K562 (cell line): ENCODE data around the gene C17orf78.

ENCODE experiments used
- CEBPB ChIP-seq: fragments of 450-650 bp; IDR thresholded peaks from 2 replicates; pipeline ENCODE4 v1.6.1; 2016; ENCODE audit warnings: missing genetic modification characterization, missing compliant biosample characterization
- CHD2 ChIP-seq: IDR thresholded peaks from 2 replicates; pipeline ENCODE4 v1.6.1; 2011; ENCODE audit warnings: low read depth, low read length
- EGR1 ChIP-seq: fragments of 450-650 bp; conservative IDR thresholded peaks from 2 replicates; pipeline ENCODE4 v1.6.1; 2017; ENCODE audit warnings: mild to moderate bottlenecking
- EP300 ChIP-seq: IDR thresholded peaks from 2 replicates; pipeline ENCODE4 v1.6.1; 2012; ENCODE audit warnings: low read length, improper control_type of control experiment
- FOXO4 ChIP-seq: fragments of 450-650 bp; formaldehyde crosslinking; IDR thresholded peaks from 2 replicates; pipeline ENCODE4 v1.4.0; 2020; ENCODE audit warnings: mild to moderate bottlenecking, moderate library complexity
- GABPB1 ChIP-seq: sonication (generic); formaldehyde crosslinking; IDR thresholded peaks from 2 replicates; pipeline ENCODE4 v1.8.0; 2022; ENCODE audit warnings: mild to moderate bottlenecking, missing genetic modification reagents
- HCFC1 ChIP-seq: IDR thresholded peaks from 2 replicates; pipeline ENCODE4 v1.6.1; 2012; ENCODE audit warnings: low read depth, low read length, improper control_type of control experiment
- NFIC ChIP-seq: fragments of 450-650 bp; IDR thresholded peaks from 2 replicates; pipeline ENCODE4 v1.6.1; 2017; ENCODE audit warnings: mild to moderate bottlenecking, inconsistent platforms
- RAD51 ChIP-seq: fragments of 450-650 bp; IDR thresholded peaks from 2 replicates; pipeline ENCODE4 v1.7.1; 2016; ENCODE audit warnings: low read depth, mild to moderate bottlenecking, borderline replicate concordance
- REST ChIP-seq, 2 experiments: fragments of 450-650 bp; formaldehyde crosslinking in 1 of 2; IDR thresholded peaks; 2 replicates each; pipeline versions ENCODE4 v1.4.0 to v1.6.1; 2014 to 2020; ENCODE audit warnings: mild to moderate bottlenecking in 2 of 2, borderline replicate concordance in 1 of 2, low read depth in 1 of 2
- ZNF175 ChIP-seq: fragments of 200-800 bp; sonication (Bioruptor generic); IDR thresholded peaks from 2 replicates; pipeline ENCODE4 v1.6.1; 2016; ENCODE audit warnings: low read depth, mild to moderate bottlenecking, missing genetic modification characterization, missing compliant biosample characterization
- ZNF24 ChIP-seq: fragments of 450-650 bp; IDR thresholded peaks from 2 replicates; pipeline ENCODE4 v1.6.1; 2016
- ZNF398 ChIP-seq: fragments of 250-450 bp; sonication (Bioruptor Pico); IDR thresholded peaks from 2 replicates; pipeline ENCODE4 v1.8.0; 2021; ENCODE audit warnings: moderate library complexity, mild to moderate bottlenecking, inconsistent platforms
- TF ChIP-seq, protein P1 (sequence below): fragments of 200-400 bp; formaldehyde crosslinking; IDR thresholded peaks from 2 replicates; pipeline ENCODE4 v1.6.1; 2017; ENCODE audit warnings: mild to moderate bottlenecking, low read depth, low read length, moderate library complexity

DNA sequence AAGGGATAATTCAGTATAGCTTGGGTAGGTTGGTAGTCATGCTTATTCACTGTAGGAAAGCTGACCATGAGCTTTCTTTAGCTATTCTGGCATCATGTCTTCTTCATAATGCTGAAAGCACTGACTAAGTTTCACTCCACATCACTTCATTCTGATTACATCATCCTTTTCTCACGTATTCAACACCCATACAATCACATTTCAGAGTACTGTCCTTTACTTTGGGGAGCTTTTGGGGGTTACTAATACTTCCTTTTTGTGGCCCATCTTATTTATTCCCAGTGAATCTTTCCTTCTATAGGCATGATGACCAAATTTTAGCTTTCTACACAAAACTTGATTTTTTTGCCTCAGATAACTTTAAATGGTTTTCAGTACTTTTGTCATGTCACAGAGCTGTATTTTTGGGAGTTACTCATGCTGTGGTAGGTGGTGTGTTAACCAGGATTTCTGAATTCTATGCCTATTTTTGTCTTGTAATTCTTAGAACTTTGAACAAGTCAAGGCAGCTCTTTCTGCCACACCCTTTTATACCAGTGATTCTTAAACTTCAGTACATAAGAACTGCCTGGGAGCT, 54.4 kb downstream of the C17orf78 start:
- TF ChIP-seq EGR1 (no peak), NFIC (no peak), REST (IDR thresholded peaks at IDR 0.05; ENCODE audit: borderline replicate concordance) (no peak), REST (CRISPR knock-in tag; IDR thresholded peaks at IDR 0.05; ENCODE audit: low read depth) (no peak), EP300 (no peak), CEBPB (tag) (peak; percentile 66), RAD51 (no peak), GABPB1 (CRISPR knock-in tag) (no peak), ZNF24 (peak; percentile 32; the same call in 1 of the 2 replicates), ZNF175 (CRISPR knock-in tag) (peak; percentile 37; the same call in 1 of the 2 replicates), CHD2 (no peak), FOXO4 (CRISPR knock-in tag) (no peak), HCFC1 (no peak), ZNF398 (CRISPR knock-in tag) (no peak)
- TF ChIP-seq, protein P1, sequence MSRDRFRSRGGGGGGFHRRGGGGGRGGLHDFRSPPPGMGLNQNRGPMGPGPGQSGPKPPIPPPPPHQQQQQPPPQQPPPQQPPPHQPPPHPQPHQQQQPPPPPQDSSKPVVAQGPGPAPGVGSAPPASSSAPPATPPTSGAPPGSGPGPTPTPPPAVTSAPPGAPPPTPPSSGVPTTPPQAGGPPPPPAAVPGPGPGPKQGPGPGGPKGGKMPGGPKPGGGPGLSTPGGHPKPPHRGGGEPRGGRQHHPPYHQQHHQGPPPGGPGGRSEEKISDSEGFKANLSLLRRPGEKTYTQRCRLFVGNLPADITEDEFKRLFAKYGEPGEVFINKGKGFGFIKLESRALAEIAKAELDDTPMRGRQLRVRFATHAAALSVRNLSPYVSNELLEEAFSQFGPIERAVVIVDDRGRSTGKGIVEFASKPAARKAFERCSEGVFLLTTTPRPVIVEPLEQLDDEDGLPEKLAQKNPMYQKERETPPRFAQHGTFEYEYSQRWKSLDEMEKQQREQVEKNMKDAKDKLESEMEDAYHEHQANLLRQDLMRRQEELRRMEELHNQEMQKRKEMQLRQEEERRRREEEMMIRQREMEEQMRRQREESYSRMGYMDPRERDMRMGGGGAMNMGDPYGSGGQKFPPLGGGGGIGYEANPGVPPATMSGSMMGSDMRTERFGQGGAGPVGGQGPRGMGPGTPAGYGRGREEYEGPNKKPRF, result no peak
